ENCODE results near the gene BRMS1. TPM values are rescaled to one million over a fixed set of nuclear protein-coding genes. Genes with fewer than 3 reads are reported as not detected.

The BRMS1 gene
- total RNA-seq, 1 experiment from 2014 or later: 80.5 TPM

DNA sequence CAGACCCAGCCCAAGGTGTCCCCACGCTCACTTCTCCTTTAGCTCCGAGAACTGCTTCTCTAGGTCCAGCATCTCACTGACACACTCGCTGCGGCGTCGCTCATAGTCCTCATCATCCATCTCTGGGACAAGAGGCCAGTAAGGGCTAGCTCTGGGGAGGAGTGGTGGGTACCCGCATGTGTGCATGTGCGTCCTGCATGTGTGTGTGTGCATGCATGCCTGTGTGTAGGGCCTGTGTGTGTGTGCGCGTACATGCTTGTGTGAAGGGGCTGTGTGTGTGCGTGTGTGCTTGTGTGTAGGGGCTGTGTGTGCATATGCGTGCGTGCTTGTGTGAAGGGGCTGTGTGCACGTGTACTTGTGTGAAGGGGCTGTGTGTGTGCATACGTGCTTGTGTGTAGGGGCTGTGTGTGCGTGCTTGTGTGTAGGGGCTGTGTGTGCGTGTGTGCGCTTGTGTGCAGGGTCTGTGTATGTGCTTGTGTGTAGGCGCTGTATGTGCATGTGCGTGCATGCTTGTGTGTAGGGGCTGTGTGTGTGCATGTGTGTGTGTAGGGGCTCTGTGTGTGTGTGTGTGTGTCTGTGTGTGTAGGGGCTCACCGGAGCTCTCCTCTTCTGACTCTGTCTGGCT, 3.3 kb downstream of the BRMS1 start:
- no peaks in the 10 kb centered on the region for H3K27me3 ChIP-seq (ENCODE audit: control insufficient read depth, insufficient read depth, low read length)
- no peak for ATAC-seq
- H3K4me1 ChIP-seq (ENCODE audit: control insufficient read depth, insufficient read depth, low read length): peaks cover 48% of the 10 kb centered on the region
- ChIA-PET CTCF (no interaction called here), POLR2A (interaction anchor here (1.5 kb wide), 1 partner anchor 52 kb away, joined by 9 read pairs; the partner anchor contains the start of gene YIF1A)
- peaks cover 6% of the 10 kb centered on the region; the same call in 1 of the 2 replicates for H3K36me3 ChIP-seq (ENCODE audit: control insufficient read depth, insufficient read depth, low read length)
- no peak for DNase-seq (ENCODE audit: low read depth, low spot score)
- no peak overlapping the region for H3K4me3 ChIP-seq (ENCODE audit: low read depth in 2 of 2, low read length in 2 of 2)
- H3K27ac ChIP-seq (ENCODE audit: low read length): no peak overlapping the region
- intact Hi-C loops (cut with micrococcal nuclease; ENCODE audit: unreplicated experiment) (no loop called here), in situ Hi-C loops (cut with HindIII; ENCODE audit: low pct_unique_long_range_greater_than_20kb, low sequenced_read_pairs) (no loop called here)
- no peak for TF ChIP-seq SIN3A (IDR thresholded peaks at IDR 0.05; ENCODE audit: borderline replicate concordance, insufficient read depth, low read depth, low read length)
- no peak for TF ChIP-seq TCF7L2 (IDR thresholded peaks at IDR 0.05; ENCODE audit: low read depth, low read length)
- TF ChIP-seq, protein P1, sequence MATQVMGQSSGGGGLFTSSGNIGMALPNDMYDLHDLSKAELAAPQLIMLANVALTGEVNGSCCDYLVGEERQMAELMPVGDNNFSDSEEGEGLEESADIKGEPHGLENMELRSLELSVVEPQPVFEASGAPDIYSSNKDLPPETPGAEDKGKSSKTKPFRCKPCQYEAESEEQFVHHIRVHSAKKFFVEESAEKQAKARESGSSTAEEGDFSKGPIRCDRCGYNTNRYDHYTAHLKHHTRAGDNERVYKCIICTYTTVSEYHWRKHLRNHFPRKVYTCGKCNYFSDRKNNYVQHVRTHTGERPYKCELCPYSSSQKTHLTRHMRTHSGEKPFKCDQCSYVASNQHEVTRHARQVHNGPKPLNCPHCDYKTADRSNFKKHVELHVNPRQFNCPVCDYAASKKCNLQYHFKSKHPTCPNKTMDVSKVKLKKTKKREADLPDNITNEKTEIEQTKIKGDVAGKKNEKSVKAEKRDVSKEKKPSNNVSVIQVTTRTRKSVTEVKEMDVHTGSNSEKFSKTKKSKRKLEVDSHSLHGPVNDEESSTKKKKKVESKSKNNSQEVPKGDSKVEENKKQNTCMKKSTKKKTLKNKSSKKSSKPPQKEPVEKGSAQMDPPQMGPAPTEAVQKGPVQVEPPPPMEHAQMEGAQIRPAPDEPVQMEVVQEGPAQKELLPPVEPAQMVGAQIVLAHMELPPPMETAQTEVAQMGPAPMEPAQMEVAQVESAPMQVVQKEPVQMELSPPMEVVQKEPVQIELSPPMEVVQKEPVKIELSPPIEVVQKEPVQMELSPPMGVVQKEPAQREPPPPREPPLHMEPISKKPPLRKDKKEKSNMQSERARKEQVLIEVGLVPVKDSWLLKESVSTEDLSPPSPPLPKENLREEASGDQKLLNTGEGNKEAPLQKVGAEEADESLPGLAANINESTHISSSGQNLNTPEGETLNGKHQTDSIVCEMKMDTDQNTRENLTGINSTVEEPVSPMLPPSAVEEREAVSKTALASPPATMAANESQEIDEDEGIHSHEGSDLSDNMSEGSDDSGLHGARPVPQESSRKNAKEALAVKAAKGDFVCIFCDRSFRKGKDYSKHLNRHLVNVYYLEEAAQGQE (IDR thresholded peaks at IDR 0.05; ENCODE audit: insufficient read depth in 1 of 2, low read depth in 2 of 2, low read length in 1 of 2): no peak
- TF ChIP-seq CTCF (IDR thresholded peaks at IDR 0.05): no peak
- TF ChIP-seq POLR2AphosphoS5 (IDR thresholded peaks at IDR 0.05; ENCODE audit: low read depth, low read length): no peak
- BruUV-seq (replicated peaks): no TSS peak
- H3K9me3 ChIP-seq (ENCODE audit: control insufficient read depth, insufficient read depth, low read depth, low read length): no peaks in the 10 kb centered on the region

- ChIA-PET CTCF (no interaction called here), POLR2A (interaction anchor here (0.7 kb wide), 1 partner anchor 81 kb away, joined by 3 read pairs; no protein-coding TSS in a partner anchor)
- Histone ChIP-seq H3K4me3 (ENCODE audit: low read depth in 2 of 2, low read length in 2 of 2) (no peak overlapping the region), H3K36me3 (ENCODE audit: control insufficient read depth, insufficient read depth, low read length) (peaks cover 6% of the 10 kb centered on the region; the same call in 1 of the 2 replicates), H3K9me3 (ENCODE audit: control insufficient read depth, insufficient read depth, low read depth, low read length) (no peaks in the 10 kb centered on the region), H3K27me3 (ENCODE audit: control insufficient read depth, insufficient read depth, low read length) (no peaks in the 10 kb centered on the region), H3K27ac (ENCODE audit: low read length) (no peak overlapping the region), H3K4me1 (ENCODE audit: control insufficient read depth, insufficient read depth, low read length) (peaks cover 44% of the 10 kb centered on the region)
- in situ Hi-C loops (cut with HindIII; ENCODE audit: low pct_unique_long_range_greater_than_20kb, low sequenced_read_pairs): no loop called here
- TF ChIP-seq POLR2AphosphoS5 (IDR thresholded peaks at IDR 0.05; ENCODE audit: low read depth, low read length) (no peak), CTCF (IDR thresholded peaks at IDR 0.05) (no peak), TCF7L2 (IDR thresholded peaks at IDR 0.05; ENCODE audit: low read depth, low read length) (no peak), SIN3A (IDR thresholded peaks at IDR 0.05; ENCODE audit: borderline replicate concordance, insufficient read depth, low read depth, low read length) (no peak)
- TF ChIP-seq, protein P1 (IDR thresholded peaks at IDR 0.05; ENCODE audit: insufficient read depth in 1 of 2, low read depth in 2 of 2, low read length in 1 of 2): no peak
- intact Hi-C loops (cut with micrococcal nuclease; ENCODE audit: unreplicated experiment): no loop called here
- DNase-seq (ENCODE audit: low read depth, low spot score) (no peak), ATAC-seq (no peak)
- no TSS peak for BruUV-seq (replicated peaks)
Observed at GRCh38 chr11:66340596-66341501, 4.1 kb downstream of the BRMS1 start.
